NCI-H1092 treated with DMSO at 0.1 percent for 48 hours (cell line): ENCODE results near the gene SPARCL1.
"Not testable (repeated sequence)": the region's sequence is repeated elsewhere in the genome, so short reads cannot be mapped to it uniquely, and the experiment has no call there.

Source experiments
- DNase-seq: peaks from one replicate; lab custom pipeline; 2025; lab: John Stamatoyannopoulos, UW

Gene SPARCL1

GRCh38 chr4:87442889-87443288 lies 86.3 kb downstream of the SPARCL1 start:
- DNase-seq, result no peak

GRCh38 chr4:87433342-87433741 lies 95.8 kb downstream of the SPARCL1 start:
- no peak for DNase-seq

GRCh38 chr4:87430038-87430437 lies 99.1 kb downstream of the SPARCL1 start:
- no peak for DNase-seq

GRCh38 chr4:87428979-87429378 lies 100.2 kb downstream of the SPARCL1 start:
- DNase-seq, result no peak

GRCh38 chr4:87427518-87427868 lies 101.7 kb downstream of the SPARCL1 start:
- DNase-seq, result no peak

- no peak for DNase-seq
These were observed 102.2 kb downstream of the SPARCL1 start for GRCh38 chr4:87426865-87427517.

GRCh38 chr4:87425711-87426110 lies 103.5 kb downstream of the SPARCL1 start:
- DNase-seq, result no peak

GRCh38 chr4:87424099-87424543 lies 105.1 kb downstream of the SPARCL1 start:
- DNase-seq, result not testable (repeated sequence)
